Measurements from ENCODE around the gene TBC1D22A. TPM values are rescaled to one million over a fixed set of nuclear protein-coding genes. Genes with fewer than 3 reads are reported as not detected.

TBC1D22A gene
- total RNA-seq, 1 donor from 2014 or later: 28.9 TPM

- no peak for DNase-seq (ENCODE audit: extremely low spot score, unreplicated experiment)
- Mint-ChIP-seq H3K36me3 (ENCODE audit: unreplicated experiment) (peaks cover 3% of the 10 kb centered on the region), H3K27ac (ENCODE audit: unreplicated experiment) (no peak overlapping the region), H3K27me3 (ENCODE audit: unreplicated experiment) (no peaks in the 10 kb centered on the region), H3K9me3 (ENCODE audit: unreplicated experiment) (no peaks in the 10 kb centered on the region), H3K4me3 (ENCODE audit: unreplicated experiment) (no peak overlapping the region), H3K4me1 (ENCODE audit: unreplicated experiment) (peaks cover 3% of the 10 kb centered on the region)
- no peak for TF ChIP-seq CTCF (IDR thresholded peaks at IDR 0.05)
Observed at GRCh38 chr22:47010211-47010610, 247.8 kb downstream of the TBC1D22A start.

- Mint-ChIP-seq H3K27me3 (ENCODE audit: unreplicated experiment) (no peaks in the 10 kb centered on the region), H3K36me3 (ENCODE audit: unreplicated experiment) (peaks cover 3% of the 10 kb centered on the region), H3K9me3 (ENCODE audit: unreplicated experiment) (no peaks in the 10 kb centered on the region), H3K4me1 (ENCODE audit: unreplicated experiment) (peaks cover 3% of the 10 kb centered on the region), H3K4me3 (ENCODE audit: unreplicated experiment) (no peak overlapping the region), H3K27ac (ENCODE audit: unreplicated experiment) (no peak overlapping the region)
- DNase-seq (ENCODE audit: extremely low spot score, unreplicated experiment): no peak
- no peak for TF ChIP-seq CTCF (IDR thresholded peaks at IDR 0.05)
Observed at GRCh38 chr22:47011131-47011858, 248.8 kb downstream of the TBC1D22A start.

- Mint-ChIP-seq H3K27ac (ENCODE audit: unreplicated experiment) (no peak overlapping the region), H3K9me3 (ENCODE audit: unreplicated experiment) (no peaks in the 10 kb centered on the region), H3K4me3 (ENCODE audit: unreplicated experiment) (no peak overlapping the region), H3K27me3 (ENCODE audit: unreplicated experiment) (no peaks in the 10 kb centered on the region), H3K4me1 (ENCODE audit: unreplicated experiment) (peaks cover 3% of the 10 kb centered on the region), H3K36me3 (ENCODE audit: unreplicated experiment) (no peaks in the 10 kb centered on the region)
- no peak for TF ChIP-seq CTCF (IDR thresholded peaks at IDR 0.05)
- no peak for DNase-seq (ENCODE audit: extremely low spot score, unreplicated experiment)
Observed at GRCh38 chr22:47011859-47012258, 249.4 kb downstream of the TBC1D22A start.

GRCh38 chr22:47012589-47013370, 250.3 kb downstream of the TBC1D22A start:
- peak; percentile 19 for TF ChIP-seq CTCF (IDR thresholded peaks at IDR 0.05)
- no peaks in the 10 kb centered on the region for H3K9me3 Mint-ChIP-seq (ENCODE audit: unreplicated experiment)
- DNase-seq (ENCODE audit: extremely low spot score, unreplicated experiment): no peak
- H3K4me1 Mint-ChIP-seq (ENCODE audit: unreplicated experiment): peaks cover 3% of the 10 kb centered on the region
- H3K36me3 Mint-ChIP-seq (ENCODE audit: unreplicated experiment): no peaks in the 10 kb centered on the region
- H3K27me3 Mint-ChIP-seq (ENCODE audit: unreplicated experiment): no peaks in the 10 kb centered on the region
- no peak overlapping the region for H3K27ac Mint-ChIP-seq (ENCODE audit: unreplicated experiment)
- no peak overlapping the region for H3K4me3 Mint-ChIP-seq (ENCODE audit: unreplicated experiment)

Data from osteocyte (in vitro differentiated cells).